Memory B cell (primary cell): ENCODE measurements around the gene KCNH6.

Source experiments
- ATAC-seq: fragments of 150-1000 bp; cut with Tn5 transposase; 2 replicates; pipeline ENCODE4 v1.10.0; 2021; ENCODE audit warnings: low read depth, mild to moderate bottlenecking, moderate library complexity
- DNase-seq, 2 donors: peaks; one replicate each; pipeline ENCODE4 v3.0.0; 2022; ENCODE audit warnings: low spot score in 2 of 2
- H3K27ac Mint-ChIP-seq: one replicate; pipeline ENCODE4 v1.8.0; 2022; ENCODE audit warnings: mild to moderate bottlenecking, moderate library complexity, mixed read lengths
- H3K27me3 Mint-ChIP-seq: one replicate; pipeline ENCODE4 v1.8.0; 2022; ENCODE audit warnings: mixed read lengths
- H3K36me3 Mint-ChIP-seq: one replicate; pipeline ENCODE4 v1.8.0; 2022; ENCODE audit warnings: mild to moderate bottlenecking, mixed read lengths
- H3K4me1 Mint-ChIP-seq: one replicate; pipeline ENCODE4 v1.8.0; 2022; ENCODE audit warnings: mixed read lengths
- H3K4me3 Mint-ChIP-seq: one replicate; pipeline ENCODE4 v1.8.0; 2022; ENCODE audit warnings: mild to moderate bottlenecking, moderate library complexity, mixed read lengths
- H3K9me3 Mint-ChIP-seq: one replicate; pipeline ENCODE4 v1.8.0; 2022; ENCODE audit warnings: mixed read lengths

KCNH6 gene

DNA sequence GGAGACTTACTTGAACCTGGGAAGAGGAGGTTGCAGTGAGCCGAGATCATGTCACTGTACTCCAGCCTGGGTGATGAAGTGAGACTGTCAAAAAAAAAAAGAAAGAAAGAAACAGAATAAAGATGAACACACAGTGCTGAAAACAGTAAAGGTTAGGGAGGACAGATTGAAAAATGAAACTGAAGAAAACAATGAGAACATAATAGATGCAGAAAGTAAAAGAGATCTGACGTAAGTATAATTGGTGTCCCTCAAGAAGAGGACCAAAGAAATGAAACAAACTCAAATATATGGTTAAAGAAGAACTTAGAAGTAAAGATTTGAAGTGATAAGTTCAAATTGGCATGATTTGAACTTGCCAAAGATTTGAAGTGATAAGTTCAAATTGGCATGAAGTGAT, 34.3 kb downstream of the KCNH6 start:
- DNase-seq: no peak
- no peaks in the 10 kb centered on the region for H3K27me3 Mint-ChIP-seq
- no peak for ATAC-seq
- no peaks in the 10 kb centered on the region for H3K9me3 Mint-ChIP-seq
- no peak overlapping the region for H3K4me3 Mint-ChIP-seq
- H3K4me1 Mint-ChIP-seq: peaks cover 46% of the 10 kb centered on the region
- H3K36me3 Mint-ChIP-seq: peaks cover 10% of the 10 kb centered on the region
- H3K27ac Mint-ChIP-seq: no peak overlapping the region

DNA sequence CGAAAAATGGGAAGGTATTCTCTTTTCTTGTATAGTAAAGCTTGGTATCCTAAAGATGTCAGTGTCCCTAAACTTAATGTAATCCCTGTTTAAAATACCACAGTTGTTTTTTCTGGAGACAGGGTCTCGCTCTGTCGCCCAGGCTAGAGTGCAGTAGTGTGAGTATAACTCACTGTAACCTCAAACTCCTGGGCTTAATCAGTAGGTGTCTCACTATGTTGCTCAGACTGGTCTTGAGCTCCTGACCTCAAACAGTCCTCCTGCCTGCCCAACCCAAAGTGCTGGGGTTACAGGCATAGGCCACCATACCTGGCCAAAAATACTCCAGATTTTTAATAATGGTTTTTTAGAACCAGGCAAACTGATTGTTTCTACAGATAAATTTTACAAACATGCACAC, 35.3 kb downstream of the KCNH6 start:
- H3K27me3 Mint-ChIP-seq: no peaks in the 10 kb centered on the region
- no peaks in the 10 kb centered on the region for H3K9me3 Mint-ChIP-seq
- H3K4me3 Mint-ChIP-seq: no peak overlapping the region
- no peak for ATAC-seq
- peaks cover 10% of the 10 kb centered on the region for H3K36me3 Mint-ChIP-seq
- H3K4me1 Mint-ChIP-seq: peaks cover 40% of the 10 kb centered on the region
- DNase-seq: no peak
- no peak overlapping the region for H3K27ac Mint-ChIP-seq

DNA sequence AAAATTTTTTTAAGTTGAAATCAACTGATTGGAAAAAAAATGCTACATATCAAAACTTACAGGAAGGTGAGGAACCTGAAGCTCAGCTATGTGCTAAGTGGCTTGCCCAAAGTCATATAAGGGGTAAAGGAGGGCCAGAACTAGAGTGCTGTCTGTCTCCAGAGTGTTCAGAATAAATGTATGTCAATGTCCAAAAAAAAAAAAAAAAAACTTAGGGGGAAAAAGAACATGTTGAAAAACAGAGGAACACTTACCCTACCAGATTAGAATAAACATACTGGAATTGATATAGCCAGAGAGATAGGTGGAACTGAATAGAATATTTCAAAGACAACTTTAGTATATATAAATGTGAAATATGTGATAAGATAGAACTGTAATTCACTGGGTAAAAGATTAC, 38.7 kb downstream of the KCNH6 start:
- H3K4me3 Mint-ChIP-seq: no peak overlapping the region
- H3K27ac Mint-ChIP-seq: no peak overlapping the region
- DNase-seq: no peak
- peaks cover 7% of the 10 kb centered on the region for H3K36me3 Mint-ChIP-seq
- H3K27me3 Mint-ChIP-seq: no peaks in the 10 kb centered on the region
- H3K9me3 Mint-ChIP-seq: no peaks in the 10 kb centered on the region
- peaks cover 34% of the 10 kb centered on the region for H3K4me1 Mint-ChIP-seq
- ATAC-seq: no peak

DNA sequence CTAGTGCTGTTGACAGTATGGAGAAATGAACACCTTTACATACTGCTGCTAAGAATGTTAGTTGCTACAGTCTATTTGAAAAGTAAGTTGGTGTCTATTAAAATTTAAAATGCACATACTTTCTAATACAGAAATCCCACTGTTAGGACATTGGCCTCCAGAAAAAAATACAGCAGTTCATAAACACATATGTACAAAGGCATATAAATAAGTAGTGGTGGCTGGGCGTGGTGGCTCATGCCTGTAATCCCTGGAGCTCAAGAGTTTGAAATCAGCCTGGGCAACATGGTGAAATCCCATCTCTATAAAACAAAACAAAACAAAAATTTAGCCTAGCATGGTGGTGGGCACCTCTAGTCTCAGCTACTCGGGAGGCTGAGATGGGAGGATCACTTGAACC, 40.2 kb downstream of the KCNH6 start:
- no peak for DNase-seq
- Mint-ChIP-seq H3K4me1 (peaks cover 28% of the 10 kb centered on the region), H3K9me3 (no peaks in the 10 kb centered on the region), H3K27me3 (no peaks in the 10 kb centered on the region), H3K27ac (no peak overlapping the region), H3K36me3 (no peaks in the 10 kb centered on the region), H3K4me3 (no peak overlapping the region)
- ATAC-seq: no peak

DNA sequence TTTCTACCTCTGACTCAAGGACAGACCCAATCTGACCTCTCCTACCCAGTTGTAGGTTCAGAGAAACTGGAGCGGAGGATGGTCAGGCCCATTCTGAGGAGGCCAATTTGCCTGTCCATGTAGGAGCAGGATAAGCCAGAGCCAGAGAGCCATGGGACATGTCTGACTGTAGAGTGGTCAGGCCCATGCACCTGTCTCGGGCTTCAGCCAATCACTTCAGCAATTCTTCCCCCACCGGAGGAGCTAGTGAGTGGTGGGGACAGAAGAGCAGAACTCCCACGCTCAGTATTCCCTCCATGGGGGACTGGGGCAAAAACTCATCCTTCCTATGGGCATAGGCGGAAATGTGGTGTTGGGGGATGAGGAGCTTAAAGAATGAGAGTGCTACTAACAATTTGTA, 41.4 kb downstream of the KCNH6 start:
- Mint-ChIP-seq H3K9me3 (no peaks in the 10 kb centered on the region), H3K27ac (peak overlapping the region; percentile 46), H3K36me3 (peaks cover 2% of the 10 kb centered on the region), H3K27me3 (no peaks in the 10 kb centered on the region), H3K4me3 (no peak overlapping the region), H3K4me1 (peaks cover 35% of the 10 kb centered on the region)
- no peak for DNase-seq
- no peak for ATAC-seq

DNA sequence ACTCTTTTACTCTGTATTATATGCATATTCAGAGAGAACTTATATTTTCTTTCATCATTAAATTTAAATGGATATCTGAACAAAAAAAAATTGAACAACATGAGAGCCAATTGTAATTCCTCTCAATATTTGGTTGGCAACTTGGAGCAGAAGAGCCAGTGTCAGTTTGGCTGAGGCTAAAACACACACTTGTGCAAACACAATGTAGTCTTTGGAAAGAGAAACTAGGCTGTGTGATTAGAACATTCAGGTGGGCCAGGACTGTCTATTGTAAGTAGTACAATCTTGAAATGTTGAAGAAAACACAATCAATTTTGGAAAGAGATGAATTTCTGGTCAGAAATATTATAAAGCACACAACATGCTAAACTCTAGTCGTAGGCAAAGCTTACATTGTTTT, 44.1 kb downstream of the KCNH6 start:
- DNase-seq: no peak
- H3K27me3 Mint-ChIP-seq: no peaks in the 10 kb centered on the region
- H3K4me3 Mint-ChIP-seq: no peak overlapping the region
- ATAC-seq: no peak
- peaks cover 4% of the 10 kb centered on the region for H3K36me3 Mint-ChIP-seq
- no peak overlapping the region for H3K27ac Mint-ChIP-seq
- H3K4me1 Mint-ChIP-seq: peaks cover 39% of the 10 kb centered on the region
- H3K9me3 Mint-ChIP-seq: no peaks in the 10 kb centered on the region

DNA sequence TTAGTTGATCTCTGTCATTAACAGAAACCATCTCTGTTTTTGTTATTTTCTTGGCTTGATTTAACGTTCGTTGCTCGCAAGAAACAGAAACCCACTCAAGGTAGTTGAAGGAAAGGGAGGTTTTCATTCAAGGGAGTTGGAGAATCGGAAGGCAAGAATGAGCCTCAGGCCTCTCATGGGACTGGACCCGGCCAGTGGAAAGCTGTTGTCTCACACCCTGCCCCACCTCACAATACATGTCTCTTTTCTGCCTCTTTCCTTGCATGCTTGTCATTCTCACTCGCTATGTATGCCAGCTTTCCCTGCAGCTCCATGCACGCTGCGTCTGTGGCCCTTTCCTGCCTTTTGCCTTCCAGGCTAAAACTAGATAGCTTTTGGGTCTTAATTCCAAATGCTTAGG, 45.4 kb downstream of the KCNH6 start:
- DNase-seq (no peak), ATAC-seq (no peak)
- H3K4me3 Mint-ChIP-seq: no peak overlapping the region
- no peak overlapping the region for H3K27ac Mint-ChIP-seq
- no peaks in the 10 kb centered on the region for H3K9me3 Mint-ChIP-seq
- H3K4me1 Mint-ChIP-seq: peaks cover 36% of the 10 kb centered on the region
- peaks cover 4% of the 10 kb centered on the region for H3K36me3 Mint-ChIP-seq
- no peaks in the 10 kb centered on the region for H3K27me3 Mint-ChIP-seq

DNA sequence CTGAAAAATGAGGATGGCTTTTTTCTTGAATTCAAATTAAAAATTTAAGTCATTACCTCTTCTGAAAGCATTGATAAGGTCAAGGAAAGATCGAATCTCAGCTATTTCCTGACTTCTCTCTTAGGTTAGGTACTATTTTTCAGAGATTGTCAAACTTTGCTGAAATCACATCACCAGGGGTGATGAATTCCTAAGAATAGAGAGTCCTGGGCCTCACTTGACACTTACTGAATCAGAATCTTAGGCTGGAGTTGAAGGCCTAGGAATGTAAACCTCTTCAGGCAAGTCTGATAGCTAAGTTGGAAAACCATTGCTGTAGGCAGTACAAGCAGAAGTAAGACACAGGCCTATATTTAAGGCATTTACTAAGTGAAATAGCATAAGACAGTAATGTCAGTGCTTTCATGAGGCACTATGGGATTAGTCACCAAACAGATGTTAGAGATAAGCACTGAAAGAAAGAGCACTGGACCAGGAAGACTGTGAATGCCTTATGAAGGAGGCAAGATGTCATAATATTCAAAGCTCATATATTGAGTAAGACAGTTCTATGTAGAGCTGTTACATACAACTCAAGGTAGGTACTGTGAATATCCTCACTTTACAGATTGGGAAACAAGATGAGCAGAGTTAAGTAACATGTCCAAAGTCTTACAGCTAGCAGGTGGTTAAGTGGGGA, 48.6 kb downstream of the KCNH6 start:
- Mint-ChIP-seq H3K27ac (peak overlapping the region; percentile 18), H3K27me3 (no peaks in the 10 kb centered on the region), H3K9me3 (no peaks in the 10 kb centered on the region), H3K4me1 (peaks cover 31% of the 10 kb centered on the region), H3K36me3 (peaks cover 9% of the 10 kb centered on the region), H3K4me3 (no peak overlapping the region)
- ATAC-seq (no peak), DNase-seq (no peak)

DNA sequence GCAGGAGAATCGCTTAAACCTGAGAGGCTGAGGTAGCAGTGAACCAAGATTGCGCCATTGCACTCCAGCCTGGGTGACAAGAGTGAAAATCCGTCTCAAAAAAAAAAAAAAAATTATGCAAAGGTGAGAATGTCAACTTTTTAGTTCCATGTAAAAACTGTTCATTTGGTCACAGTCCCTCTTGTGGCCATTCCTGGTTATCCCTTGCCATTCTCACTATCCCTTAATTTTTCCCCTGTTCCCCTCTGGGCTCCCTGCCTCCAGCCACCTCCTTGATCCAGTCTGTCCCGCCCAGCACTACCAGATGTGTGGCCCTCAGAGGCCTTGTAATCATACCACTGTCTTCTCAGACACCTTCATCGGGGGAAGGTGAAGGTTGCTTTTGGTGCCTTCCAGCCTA, 50.5 kb downstream of the KCNH6 start:
- H3K27ac Mint-ChIP-seq: peak overlapping the region; percentile 2
- no peaks in the 10 kb centered on the region for H3K9me3 Mint-ChIP-seq
- H3K4me3 Mint-ChIP-seq: no peak overlapping the region
- no peaks in the 10 kb centered on the region for H3K27me3 Mint-ChIP-seq
- peaks cover 28% of the 10 kb centered on the region for H3K4me1 Mint-ChIP-seq
- ATAC-seq (no peak), DNase-seq (no peak)
- peaks cover 11% of the 10 kb centered on the region for H3K36me3 Mint-ChIP-seq

DNA sequence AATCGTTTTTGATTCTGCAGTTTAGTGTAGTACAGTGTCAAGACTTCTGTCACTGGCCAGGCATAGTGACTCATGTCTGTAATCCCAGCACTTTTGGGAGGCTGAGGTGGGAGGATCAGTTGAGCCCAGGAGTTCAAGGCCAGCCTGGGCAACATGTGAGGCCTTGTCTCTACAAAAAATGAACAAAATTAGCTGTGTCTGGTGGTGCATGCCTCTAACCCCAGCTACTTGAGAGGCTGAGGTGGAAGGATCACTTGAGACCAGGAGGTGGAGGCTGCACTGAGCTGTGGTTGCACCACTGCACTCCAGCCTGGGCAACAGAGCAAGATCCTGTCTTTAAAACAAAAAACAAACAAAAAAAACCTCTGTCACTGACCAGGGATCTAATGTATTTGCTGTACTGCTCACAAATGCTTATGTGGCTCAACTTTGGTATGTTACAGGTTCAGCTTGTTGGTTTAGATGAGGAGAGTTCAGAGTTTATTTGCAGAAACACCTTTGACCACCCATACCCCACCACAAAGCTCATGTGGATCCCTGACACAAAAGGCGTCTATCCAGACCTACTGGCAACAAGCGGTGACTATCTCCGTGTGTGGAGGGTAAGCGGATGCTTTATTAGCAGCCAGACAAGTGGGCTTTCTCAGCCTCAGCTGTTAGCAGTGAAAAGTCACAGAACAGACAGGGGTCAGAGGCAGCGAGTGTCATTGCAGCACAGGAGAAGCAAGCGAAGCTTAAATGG, 55.0 kb downstream of the KCNH6 start:
- ATAC-seq (no peak), DNase-seq (no peak)
- Mint-ChIP-seq H3K36me3 (peaks cover 27% of the 10 kb centered on the region), H3K27me3 (no peaks in the 10 kb centered on the region), H3K4me1 (peaks cover 13% of the 10 kb centered on the region), H3K27ac (no peak overlapping the region), H3K9me3 (no peaks in the 10 kb centered on the region), H3K4me3 (no peak overlapping the region)

DNA sequence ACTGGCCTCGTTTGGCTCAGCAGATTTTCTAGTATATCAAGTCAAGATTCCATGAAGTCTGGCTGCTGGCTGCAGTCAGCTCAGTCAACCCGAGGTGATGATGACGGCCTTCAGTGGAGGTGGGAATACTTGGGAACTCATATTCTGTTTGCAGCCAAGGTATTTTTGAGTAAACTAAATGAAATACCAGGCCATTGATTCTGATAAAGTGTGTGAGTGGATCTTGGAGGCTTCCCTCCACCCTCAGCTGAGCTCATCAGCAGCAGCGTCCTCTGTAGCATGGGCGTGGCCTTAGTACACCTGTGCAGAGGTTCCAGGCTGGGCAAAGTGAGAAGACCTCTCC, 55.6 kb downstream of the KCNH6 start:
- DNase-seq: no peak
- Mint-ChIP-seq H3K27ac (peak overlapping the region; percentile 43), H3K27me3 (no peaks in the 10 kb centered on the region), H3K4me3 (no peak overlapping the region), H3K4me1 (peaks cover 12% of the 10 kb centered on the region), H3K36me3 (peaks cover 29% of the 10 kb centered on the region), H3K9me3 (no peaks in the 10 kb centered on the region)
- ATAC-seq: no peak

DNA sequence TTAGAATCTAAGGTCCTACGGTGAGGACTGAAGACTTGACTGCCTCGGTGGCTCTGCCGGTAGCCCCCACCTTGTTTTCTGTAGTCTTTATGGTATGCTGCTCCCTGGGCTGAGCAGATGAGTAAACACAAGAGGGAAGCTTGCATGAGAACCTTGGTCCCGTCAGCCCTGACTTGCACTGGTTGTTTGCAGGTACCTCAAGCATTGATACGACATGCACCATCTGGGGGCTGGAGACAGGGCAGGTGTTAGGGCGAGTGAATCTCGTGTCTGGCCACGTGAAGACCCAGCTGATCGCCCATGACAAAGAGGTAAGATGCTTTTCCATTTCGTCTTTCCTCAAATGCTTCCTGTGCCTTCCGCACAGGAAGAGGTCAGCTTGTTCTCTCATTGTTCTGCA, 56.5 kb downstream of the KCNH6 start:
- ATAC-seq (no peak), DNase-seq (no peak)
- Mint-ChIP-seq H3K4me3 (no peak overlapping the region), H3K27me3 (no peaks in the 10 kb centered on the region), H3K9me3 (no peaks in the 10 kb centered on the region), H3K4me1 (peaks cover 7% of the 10 kb centered on the region), H3K36me3 (peaks cover 25% of the 10 kb centered on the region), H3K27ac (peak overlapping the region; percentile 14)

DNA sequence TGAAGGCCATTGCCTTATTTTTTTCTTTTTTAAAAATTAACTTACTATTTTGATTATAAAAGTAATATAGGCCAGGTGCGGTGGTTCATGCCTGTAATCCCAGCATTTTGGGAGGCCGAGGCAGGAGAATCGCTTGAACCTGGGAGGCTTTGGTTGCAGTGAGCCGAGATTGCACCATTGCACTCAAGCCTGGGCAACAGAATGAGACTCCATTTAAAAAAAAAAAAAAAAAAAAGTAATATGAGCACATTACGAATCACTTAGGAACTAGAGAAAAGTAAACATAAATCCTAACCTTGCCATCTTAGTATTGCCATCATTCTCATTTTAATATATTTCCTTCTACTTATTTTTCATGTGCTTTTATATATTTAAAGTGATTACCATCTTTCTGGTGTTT, 64.6 kb downstream of the KCNH6 start:
- DNase-seq (no peak), ATAC-seq (no peak)
- Mint-ChIP-seq H3K4me3 (no peak overlapping the region), H3K27ac (no peak overlapping the region), H3K4me1 (no peaks in the 10 kb centered on the region), H3K9me3 (no peaks in the 10 kb centered on the region), H3K27me3 (no peaks in the 10 kb centered on the region), H3K36me3 (peaks cover 44% of the 10 kb centered on the region)

DNA sequence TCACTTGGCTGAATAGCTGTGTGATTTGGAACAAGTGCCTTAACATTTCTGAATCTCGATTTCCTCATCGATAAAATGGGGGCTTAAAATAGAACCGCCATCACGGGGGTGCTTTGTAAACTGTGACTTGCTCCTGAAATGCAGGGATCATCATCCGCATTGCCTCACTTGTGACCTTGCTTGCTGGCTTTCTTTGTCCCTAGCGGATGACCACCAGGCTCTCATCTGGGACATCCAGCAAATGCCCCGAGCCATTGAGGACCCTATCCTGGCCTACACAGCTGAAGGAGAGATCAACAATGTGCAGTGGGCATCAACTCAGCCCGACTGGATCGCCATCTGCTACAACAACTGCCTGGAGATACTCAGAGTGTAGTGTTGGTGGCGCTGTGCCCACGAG, 65.6 kb downstream of the KCNH6 start:
- DNase-seq (no peak), ATAC-seq (no peak)
- Mint-ChIP-seq H3K9me3 (no peaks in the 10 kb centered on the region), H3K27ac (no peak overlapping the region), H3K4me3 (no peak overlapping the region), H3K36me3 (peaks cover 37% of the 10 kb centered on the region), H3K27me3 (no peaks in the 10 kb centered on the region), H3K4me1 (no peaks in the 10 kb centered on the region)

DNA sequence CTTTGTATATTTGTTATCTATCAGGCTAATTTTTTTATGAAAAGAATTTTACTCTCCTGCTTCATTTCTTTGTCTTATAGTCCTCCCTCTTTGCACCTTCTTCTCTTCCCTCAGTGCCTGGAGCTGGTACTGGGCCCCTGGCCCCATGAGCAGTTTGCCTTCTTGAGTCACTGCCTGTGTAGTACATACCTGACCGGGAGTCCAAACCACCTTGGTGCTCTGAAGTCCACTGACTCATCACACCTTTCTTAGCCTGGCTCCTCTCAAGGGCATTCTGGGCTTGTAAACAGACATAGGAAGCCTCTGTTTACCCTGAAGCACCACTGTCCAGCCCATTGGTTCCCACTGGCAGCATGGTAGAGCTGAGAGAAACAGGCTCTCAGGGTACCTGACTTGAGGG, 66.5 kb downstream of the KCNH6 start:
- Mint-ChIP-seq H3K27me3 (no peaks in the 10 kb centered on the region), H3K4me3 (no peak overlapping the region), H3K27ac (peak overlapping the region; percentile 6), H3K9me3 (no peaks in the 10 kb centered on the region), H3K4me1 (no peaks in the 10 kb centered on the region), H3K36me3 (peaks cover 39% of the 10 kb centered on the region)
- no peak for ATAC-seq
- DNase-seq: no peak
